Measurements from ENCODE around the gene ZFP62.
"Not testable (repeated sequence)": the region's sequence is repeated elsewhere in the genome, so short reads cannot be mapped to it uniquely, and the experiment has no call there.

ZFP62 gene

DNA sequence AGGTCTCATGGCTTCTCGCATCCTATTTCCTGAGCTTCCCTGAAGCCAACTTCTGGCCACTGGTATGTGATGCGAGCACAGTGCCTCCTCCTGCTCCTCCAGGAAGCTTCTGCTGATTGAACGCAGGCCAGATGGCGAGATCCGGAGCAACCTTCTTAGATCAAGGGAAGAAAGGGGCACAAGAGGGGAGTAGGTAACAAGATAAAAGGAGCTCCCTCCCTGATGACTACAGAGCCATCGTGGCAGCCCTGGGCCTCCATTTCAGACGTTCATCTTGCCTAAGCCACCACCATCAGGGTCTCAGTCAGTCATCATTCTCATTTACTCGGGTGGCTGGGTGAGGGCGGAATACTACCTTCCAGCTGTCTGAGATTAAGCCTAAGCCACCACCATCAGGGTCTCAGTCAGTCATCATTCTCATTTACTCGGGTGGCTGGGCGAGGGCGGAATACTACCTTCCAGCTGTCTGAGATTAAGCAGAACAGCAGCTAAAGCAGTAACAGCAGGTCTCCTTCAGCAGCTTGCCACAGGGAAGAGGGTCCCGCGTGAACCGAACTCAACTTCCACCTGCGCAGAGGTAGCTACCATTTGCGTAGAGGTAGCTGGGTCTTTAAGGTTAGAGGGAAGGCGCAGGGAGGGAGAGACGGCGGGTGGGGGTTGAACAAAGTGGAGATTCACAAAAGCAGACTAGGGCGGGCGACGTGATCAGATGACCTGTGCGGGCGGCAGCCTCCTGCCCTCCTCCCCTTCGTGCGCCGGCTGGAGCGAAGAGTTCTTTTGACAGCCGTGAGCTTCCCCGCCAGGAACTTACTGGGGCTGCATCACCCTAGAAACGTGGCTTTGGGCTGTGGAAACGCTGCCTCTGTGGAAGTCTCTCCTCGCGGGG is 30.6 kb downstream of the ZFP62 start:
- DNase-seq (ENCODE audit: low read depth, low spot score) = peak; percentile 48

DNA sequence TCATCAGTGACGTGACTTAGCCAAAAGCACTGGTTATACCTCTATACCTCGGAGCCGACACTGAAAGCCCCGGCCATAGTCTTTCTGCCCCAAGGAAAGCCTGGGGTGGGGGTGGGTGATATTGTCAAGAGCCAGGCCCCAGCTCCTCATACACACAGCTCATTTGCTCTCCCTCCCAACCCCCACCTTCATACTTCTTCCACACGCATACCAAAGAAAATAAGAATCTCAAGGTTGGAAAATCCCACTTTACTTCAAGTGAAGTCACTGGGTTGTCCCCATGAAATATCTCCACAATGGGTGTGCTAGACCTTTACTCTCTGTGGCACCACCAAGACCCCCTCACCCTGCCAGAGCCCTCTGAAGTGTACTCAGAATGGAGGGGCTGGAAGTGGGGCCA is 31.4 kb downstream of the ZFP62 start:
- no peak for DNase-seq (ENCODE audit: low read depth, low spot score)

DNA sequence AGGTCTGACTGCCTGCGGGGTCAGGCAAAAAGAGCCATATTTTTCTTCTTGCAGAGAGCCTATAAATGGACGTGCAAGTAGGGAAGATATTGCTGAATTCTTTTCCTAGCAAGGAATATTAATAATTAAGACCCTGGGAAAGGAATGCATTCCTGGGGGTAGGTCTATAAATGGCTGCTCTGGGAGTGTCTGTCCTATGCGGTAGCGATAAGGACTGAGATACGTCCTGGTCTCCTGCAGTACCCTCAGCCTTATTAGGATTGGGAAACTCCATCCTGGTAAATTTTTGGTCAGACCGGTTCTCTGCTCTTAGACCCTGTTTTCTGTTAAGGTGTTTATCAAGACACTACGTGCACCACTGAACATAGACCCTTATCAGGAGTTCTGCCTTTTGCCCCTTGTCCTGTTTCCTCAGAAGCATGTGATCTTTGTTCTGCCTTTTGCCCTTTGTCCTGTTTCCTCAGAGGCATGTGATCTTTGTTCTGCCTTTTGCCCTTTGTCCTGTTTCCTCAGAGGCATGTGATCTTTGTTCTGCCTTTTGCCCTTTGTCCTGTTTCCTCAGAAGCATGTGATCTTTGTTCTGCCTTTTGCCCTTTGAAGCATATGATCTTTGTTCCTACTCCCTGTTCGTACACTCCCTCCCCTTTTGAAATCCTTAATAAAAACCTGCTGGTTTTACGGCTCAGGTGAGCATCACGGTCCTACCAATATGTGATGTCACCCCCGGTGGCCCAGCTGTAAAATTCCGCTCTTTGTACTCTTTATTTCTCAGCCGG is 32.1 kb downstream of the ZFP62 start:
- DNase-seq (ENCODE audit: low read depth, low spot score) = not testable (repeated sequence)

DNA sequence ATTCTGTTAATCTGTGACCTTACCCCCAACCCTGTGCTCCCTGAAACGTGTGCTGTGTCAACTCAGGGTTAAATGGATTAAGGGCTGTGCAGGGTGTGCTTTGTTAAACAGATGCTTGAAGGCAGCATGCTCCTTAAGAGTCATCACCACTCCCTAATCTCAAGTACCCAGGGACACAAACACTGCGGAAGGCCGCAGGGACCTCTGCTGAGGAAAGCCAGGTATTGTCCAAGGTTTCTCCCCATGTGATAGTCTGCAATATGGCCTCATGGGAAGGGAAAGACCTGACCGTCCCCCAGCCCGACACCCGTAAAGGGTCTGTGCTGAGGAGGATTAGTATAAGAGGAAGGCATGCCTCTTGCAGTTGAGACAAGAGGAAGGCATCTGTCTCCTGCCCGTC is 33.7 kb downstream of the ZFP62 start:
- DNase-seq (ENCODE audit: low read depth, low spot score) = not testable (repeated sequence)

DNA sequence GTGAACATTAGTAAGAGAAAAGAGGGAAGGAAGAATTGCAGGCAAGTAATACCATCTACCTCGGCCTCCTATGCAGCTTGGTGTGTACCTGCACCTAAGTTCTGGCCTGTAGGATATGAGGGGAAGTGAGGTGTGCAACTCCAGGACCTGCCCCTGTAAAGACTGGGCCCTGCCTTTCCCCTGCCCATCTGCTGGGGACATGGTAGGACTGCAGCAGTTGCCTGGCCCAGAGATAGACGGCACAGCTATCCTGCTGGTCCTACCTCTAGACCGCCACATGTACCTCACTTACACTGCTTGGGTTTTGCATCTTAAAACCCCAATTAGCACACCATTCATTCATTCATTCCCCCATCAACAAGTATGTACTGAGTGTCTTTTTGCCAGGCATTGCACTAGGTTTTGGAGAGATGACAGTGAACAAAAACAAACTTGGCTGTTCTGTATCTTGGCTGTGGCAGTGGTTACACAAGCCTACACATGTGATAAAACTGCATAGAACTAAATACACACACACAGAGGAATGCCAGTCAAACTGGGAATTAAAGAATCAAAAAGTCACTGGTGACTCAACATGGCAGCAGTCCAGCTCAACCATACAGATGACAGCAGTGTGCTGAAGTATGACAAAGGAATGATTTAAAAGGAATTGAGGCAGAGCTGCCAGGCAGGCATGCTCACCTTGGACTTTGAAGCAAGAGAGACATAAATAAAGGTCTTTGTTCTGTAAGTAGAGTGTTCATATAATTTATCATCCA is 35.1 kb downstream of the ZFP62 start:
- no peak for DNase-seq (ENCODE audit: low read depth, low spot score)

DNA sequence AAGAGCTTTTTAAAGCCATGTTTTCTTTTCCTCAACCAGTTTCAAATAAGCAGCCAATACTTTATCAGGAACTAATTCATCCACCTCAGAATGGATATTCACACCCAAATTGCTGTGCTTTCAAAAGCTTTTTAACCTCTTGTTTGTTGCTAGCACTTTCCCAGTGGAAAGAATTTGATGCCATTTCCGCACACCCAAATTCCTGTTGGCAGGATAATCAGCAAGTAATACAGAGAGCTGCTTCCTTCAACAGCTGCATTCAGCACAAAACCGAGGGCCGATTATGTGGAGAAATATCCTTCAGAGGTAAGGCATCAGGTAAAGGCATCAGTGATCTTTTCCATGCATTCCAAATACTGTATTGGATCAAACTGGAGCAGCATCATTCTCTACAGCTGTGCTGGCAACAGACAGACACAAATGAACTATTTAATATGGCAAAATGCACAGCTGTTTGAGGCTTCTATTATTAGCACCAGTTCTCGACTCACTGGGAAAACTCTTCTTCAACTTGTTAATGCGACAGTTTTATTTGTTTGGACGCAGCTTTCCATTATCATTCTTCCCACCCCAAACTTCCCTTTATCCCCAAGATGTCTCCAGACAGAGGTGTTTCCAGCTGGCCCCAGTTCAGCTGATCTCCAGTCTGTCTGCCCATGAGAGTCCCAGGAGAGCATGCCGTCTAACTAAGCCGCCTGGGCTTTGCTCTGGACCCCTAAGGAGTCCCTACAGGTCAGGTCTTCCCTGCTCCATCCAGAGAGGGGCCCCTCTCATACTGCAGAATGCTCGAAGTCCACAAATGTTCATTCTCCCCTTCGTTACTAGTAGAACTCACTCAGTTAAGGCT is 36.2 kb downstream of the ZFP62 start:
- no peak for DNase-seq (ENCODE audit: low read depth, low spot score)

DNA sequence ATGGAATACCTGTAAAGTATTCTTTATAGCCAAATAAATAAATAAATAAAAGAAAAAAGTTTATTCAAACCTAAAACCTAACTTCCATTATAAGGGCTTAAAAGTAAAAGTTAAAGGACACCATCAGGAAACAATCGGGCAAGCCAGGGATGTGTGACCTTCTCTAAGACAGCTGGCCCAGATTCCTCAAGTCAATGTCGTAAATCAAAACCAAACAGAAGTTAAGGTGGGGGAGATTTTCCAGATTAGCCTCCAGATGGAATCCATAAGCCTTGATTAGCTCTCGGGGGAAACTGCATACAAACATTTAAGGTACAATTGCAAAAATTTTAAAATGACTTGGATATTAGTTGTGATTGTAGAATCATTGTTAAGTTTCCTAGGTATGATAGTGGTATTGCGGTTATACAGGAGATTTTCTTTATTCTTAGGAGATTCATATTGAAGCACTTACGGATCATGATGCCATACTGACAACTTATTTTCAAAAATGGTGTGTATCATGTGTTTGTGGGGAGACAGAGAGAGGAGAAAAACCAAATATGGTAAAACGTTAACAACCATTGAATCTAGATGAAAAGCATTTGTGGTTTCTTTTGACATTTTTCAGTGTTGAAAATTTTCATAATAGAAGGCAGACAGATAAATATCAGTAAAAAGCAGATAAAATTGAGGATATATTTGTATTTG is 37.0 kb downstream of the ZFP62 start:
- no peak for DNase-seq (ENCODE audit: low read depth, low spot score)

DNA sequence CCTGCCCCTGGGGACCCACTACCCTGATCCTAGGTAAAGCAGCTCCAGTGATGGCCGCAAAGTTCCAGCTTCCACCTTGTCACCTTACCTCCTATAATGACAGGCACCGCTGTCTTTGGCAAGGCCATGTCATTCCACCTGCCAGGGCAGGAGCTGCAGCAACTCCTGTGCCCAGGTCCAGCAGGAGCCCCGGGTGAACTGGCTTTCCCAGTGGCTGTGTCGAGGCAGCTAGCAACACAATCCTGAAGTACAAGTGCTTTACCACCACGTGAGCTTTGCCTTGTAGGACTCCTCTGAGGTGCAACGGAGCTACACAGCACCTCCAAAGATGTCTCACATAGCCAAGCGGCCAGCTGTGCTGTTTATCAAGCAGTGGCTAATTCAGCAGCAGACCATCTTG is 37.7 kb downstream of the ZFP62 start:
- no peak for DNase-seq (ENCODE audit: low read depth, low spot score)

DNA sequence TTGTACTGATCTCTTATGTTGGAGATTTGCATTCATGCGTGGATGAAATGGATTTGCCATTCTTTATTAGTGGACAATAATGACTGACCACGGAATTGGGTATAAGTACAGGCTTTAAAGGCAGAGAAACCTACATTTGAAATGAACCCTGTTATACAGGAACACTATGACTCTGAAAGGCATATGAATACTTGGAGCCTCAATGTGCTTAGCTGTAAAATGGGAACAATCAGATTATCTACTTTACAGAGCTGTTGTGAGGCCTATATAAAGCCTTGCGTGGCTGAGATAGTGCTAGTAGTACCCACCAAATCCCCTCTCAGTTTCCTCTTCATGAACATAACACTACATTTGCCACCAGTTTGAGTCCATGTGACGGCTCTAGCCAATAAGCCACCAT is 39.5 kb downstream of the ZFP62 start:
- DNase-seq (ENCODE audit: low read depth, low spot score) = no peak

DNA sequence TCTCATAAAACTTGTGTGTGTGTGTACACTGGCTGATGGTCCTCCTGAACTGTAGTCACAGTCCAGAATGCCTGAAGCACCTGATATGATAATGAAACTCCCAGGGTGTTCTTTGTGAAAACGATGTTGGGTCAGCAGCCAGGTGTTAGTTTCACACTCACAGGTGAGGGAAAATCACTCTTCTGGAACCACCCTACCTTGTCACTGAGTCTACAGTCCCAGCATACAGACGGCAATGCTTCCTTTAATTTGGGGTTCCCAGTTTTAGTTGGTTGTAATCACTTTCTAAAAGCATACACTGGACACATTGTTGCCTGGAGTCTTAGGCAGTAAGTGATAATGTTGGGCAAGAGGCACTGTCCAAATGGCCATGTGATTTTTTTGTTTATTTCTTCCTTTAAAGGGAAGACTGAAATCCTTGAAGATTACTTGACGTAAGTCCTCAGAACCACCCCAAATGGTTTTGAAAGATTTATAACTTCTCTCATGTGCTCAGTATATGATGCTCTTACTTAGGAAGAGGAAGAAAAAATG is 40.2 kb downstream of the ZFP62 start:
- no peak for DNase-seq (ENCODE audit: low read depth, low spot score)

DNA sequence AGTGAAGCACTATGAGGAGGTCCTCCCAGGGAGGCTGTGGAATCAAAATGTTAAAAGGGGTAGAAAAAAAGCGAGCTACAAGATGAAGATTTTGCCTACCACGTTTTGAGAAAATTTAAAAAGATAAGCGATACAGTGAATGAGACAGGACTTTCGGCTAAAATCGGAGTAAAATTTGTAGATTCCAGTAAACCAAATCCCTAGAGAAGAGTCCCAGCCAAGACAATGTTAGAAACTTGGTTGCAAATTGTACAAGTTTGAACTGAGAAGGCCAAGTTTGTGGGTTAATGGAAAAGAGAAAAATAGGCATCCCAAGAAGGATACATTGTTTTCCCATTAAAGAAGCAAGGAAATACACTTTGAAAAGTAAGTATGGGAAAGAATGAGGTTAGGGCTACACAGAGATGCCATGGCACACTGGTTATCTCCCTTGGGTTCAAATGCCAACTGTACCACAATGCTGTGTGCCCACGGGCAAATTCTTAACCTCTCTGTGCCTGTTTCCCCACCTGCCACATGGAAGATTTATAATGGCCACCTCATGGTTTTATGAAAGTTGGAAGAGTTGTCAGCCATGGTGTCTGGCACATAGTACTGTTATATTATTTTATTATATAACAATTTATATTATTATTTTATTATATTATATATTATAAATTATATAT is 42.3 kb downstream of the ZFP62 start:
- no peak for DNase-seq (ENCODE audit: low read depth, low spot score)

DNA sequence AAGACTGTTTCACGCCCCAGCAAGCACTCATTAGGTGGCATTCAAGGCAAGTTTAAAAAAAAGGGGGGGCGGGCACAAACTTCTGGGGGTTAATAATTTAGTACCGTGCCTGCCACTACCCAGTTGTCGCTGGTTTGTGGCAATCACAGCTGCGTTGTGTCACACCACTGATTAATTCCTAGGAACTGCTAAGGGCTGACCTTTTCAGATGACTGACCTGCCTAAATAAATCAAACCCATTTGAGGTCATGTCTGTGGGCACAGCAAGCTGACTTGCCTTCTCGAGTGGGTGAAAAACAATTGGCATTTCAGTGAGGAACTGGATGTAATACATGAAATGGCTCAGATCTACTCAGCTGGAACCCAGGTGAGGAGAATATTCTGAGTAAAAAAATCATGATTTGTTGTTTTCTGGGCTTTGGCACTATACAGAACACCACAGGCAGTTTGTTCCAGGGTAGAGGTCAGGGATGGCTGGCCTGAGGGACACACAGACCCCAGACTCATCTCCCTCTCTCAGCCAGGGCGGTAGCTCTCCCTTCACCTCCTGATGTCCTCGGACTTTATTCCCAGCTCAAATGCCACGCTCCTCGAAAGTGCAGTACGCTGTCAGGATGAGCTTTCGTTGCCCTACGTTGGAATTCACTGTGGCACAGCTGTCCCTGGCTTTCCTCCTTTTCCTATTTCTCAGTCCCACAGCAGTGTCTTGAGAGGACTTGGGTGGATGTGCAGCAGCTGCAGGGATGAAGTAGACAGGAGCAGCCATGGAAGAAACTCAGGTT is 43.0 kb downstream of the ZFP62 start:
- no peak for DNase-seq (ENCODE audit: low read depth, low spot score)

DNA sequence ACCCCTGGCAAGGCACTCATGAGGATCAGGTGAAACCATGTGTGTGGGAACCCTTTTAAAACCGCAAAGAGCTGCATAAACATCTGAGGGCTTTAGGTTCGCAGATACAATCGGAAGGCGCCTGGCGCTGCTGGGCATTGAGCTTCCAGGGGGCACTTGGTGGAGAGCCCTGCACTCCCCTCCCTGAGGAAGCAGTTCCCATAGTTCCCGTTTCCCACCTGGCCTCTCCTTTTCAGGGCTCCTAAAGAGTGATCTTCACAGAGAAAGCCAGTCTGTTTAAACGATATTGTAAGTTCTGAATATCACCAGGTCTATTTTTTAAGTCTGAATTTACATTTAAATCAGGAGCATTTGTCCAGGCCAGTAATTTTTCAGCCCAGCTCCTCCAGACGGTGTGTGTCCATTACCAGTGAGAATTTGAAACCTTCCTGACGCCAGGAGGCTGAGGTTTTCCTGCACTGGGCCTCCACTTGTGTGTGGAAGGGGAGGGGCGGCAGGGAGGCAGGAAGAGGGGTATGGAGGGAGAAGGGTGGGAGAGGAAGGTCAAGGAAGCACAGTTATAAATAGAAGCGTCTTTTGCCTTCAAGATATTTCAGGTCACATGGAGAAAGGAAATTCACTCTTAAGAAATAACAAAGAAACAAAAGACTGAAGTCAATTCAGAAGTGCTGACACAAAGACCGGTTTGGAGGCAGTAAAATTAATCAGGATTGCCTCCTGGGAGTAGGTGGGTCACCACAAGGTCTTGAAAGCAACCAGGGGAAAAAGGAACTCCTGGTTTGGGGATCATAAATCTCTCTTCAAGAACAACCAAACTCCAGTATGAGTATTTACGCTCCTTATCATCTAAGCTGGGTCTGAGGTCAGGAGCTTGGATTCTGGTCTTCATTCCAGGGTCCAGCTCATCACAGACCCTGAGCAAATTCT is 44.2 kb downstream of the ZFP62 start:
- DNase-seq (ENCODE audit: low read depth, low spot score) = no peak

DNA sequence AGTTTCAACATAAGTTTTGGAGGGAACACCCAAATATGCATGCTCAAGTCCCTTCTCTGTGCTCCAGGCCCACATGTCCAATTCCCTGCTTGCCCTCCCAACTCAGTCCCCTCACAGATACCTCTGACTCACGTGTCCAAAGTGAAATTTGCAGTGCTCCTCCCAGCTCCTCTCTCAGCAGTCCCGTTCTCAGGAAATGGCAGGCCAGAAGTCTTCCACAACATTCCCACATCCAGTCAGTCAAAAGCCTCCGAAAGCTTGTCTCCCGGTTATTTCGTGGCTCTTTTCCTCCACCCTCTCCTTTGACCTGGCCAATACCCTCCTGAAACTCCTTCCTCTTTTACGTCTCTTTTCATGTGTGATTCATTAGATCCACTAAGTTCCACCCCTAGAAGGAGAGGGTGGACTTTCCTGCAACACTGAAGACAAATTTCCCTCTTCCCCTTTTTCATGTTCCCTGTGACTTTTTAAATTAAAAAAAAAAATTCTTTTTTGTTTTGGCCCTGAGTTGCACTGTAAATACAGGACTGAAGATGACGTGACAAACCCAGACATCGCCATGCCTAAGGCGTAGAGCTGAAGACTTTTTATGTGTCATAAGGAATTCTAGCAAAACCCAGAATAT is 45.7 kb downstream of the ZFP62 start:
- no peak for DNase-seq (ENCODE audit: low read depth, low spot score)

DNA sequence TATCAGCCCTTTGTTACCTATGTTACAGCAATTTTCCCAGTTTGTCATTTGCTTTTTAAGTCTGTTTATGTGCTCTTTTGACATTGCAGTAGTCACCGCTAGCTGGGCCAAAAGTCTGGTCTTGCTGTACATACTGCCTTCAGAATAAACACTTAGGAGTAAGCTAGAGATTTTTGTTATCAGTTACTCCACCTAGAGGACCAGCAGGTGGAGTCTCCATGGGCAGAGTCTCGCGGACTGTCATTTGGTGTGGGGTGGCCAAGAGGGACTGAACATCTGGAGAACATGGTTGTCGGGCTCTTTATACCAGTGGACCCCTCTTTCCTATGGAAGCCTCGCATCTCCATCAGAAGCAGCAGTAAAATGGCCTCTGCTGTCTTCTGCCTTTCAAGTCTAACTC is 47.7 kb downstream of the ZFP62 start:
- no peak for DNase-seq (ENCODE audit: low read depth, low spot score)

DNA sequence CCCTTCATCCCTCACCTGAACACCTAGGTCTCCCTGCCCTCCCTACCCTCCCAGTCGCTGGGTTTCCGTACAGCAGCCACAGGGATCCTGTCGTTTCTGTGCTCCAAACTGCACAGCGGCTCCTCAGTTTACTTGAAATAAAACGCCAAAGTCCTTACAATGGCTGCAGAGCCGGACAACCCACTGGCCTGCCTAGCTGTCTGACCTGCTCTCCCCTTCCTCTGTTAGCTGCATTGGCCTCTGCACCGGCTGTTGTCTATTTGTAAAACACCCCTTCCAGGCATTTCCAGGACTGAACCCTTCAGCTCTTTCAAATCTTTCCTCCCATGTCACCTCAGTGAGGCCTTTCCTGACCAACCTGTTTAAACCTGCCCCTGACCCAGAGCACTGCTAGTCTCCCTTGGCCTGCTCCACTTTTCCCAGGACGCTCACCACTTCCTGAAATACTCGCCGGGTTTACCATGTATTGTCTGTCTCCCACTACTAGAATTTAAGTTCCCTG is 49.4 kb downstream of the ZFP62 start:
- no peak for DNase-seq (ENCODE audit: low read depth, low spot score)

DNA sequence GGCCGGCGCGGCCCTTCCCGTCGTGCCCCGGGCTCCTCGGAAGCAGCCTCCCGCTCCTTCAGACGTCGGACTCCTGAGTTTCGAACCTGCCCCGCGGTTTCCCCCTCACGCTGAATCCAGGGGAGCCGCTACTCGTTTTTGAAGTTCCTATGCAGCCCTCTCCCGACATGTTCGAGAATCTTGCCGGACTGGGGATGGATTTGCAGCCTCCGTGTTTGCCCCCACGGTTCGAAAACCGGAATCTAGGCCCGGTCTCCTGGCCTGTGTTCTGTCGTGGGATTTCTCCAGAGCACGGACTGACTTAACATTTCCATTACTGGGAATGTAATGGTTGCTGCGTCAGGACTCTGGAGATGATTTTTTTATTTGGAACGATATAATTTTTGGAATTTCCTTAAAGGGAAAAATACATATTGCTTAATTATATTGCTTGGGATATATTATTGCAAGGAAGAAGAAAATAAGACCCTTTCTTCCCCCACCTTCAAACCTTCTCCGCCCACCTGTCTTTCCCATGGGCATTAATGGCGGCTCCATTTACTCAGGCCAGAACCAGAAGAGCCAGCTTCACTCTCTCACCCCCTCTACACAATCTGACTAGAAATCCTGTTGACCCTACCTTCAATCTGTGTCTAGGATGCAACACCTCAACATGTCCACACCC is 50.0 kb downstream of the ZFP62 start:
- DNase-seq (ENCODE audit: low read depth, low spot score) = no peak

All from activated CD4-positive, CD25-positive, alpha-beta regulatory T cell treated with anti-CD3 and anti-CD28 coated beads, Interleukin-2, amount 50 U/mL, for 16 hours (primary cell).